ENCODE measurements around the gene C8G.

DNA sequence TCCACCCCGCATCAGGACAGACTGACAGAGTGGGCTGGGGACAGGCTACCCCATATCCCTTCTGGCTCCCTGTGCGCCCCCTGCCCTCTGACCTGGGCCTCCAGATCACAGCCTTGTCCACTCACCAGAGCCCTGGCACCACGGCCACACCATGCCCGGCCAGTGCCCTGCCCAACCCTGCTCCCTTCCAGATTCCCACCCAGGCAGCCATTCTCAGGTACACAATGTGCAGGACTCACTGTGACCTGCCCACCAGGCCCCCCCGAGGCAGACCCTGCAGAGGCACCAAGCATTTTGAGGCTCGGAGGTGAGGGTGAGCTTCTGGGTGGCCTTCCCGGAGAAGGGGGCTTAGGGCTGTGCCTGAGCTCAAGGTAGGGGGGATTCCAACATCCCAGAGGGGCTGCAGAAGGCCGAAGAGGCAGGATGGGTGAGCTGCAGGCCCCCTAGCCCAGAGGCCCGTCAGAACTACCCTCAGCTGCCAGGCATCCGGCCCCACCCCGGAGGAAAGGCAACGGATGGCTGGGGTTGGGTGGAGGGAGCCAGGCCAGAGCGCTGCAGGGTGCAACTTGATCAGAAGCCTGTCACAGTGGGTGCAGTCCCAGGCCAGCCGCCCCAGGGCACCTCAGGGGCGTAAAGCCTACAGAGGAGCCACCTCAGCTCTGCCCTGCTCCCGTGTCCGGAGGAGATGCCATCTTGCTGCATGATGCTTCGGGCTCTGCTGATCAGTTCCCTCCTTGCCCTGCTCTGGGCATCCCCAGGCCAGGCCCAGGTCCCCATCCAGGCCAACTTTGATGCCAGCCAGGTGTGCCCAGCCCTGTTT lies 37.4 kb downstream of the C8G start, which contains the start of gene LCNL1:
- TF ChIP-seq POLR2A (IDR thresholded peaks at IDR 0.05; ENCODE audit: low read length) (no peak), GATA1 (IDR thresholded peaks at IDR 0.05; ENCODE audit: low read depth, low read length) (no peak)

Data from erythroblast (primary cell).